ENCODE measurements around the gene CASKIN1.

- TF ChIP-seq CTCF (IDR thresholded peaks at IDR 0.05) = no peak
- TF ChIP-seq EZH2phosphoT487 (IDR thresholded peaks at IDR 0.05) = no peak
These were observed 11.5 kb upstream of the CASKIN1 start for GRCh38 chr16:2207872-2208271.

All from neural progenitor cell (in vitro differentiated cells).